Neural cell (in vitro differentiated cells): ENCODE data around the gene PPP1R11.

Experiments
- SMC3 ChIP-seq: fragments of 450-650 bp; conservative IDR thresholded peaks from 2 replicates; pipeline ENCODE4 v1.6.1; 2014; ENCODE audit warnings: antibody characterized with exemption, mild to moderate bottlenecking, moderate library complexity; ENCODE audit not compliant: poor library complexity
- TF ChIP-seq, protein P1 (sequence below): fragments of 450-650 bp; IDR thresholded peaks from 2 replicates; pipeline ENCODE4 v1.5.1; 2014; ENCODE audit warnings: antibody characterized with exemption, mild to moderate bottlenecking, moderate library complexity; ENCODE audit not compliant: poor library complexity, severe bottlenecking

- TF ChIP-seq, protein P1, sequence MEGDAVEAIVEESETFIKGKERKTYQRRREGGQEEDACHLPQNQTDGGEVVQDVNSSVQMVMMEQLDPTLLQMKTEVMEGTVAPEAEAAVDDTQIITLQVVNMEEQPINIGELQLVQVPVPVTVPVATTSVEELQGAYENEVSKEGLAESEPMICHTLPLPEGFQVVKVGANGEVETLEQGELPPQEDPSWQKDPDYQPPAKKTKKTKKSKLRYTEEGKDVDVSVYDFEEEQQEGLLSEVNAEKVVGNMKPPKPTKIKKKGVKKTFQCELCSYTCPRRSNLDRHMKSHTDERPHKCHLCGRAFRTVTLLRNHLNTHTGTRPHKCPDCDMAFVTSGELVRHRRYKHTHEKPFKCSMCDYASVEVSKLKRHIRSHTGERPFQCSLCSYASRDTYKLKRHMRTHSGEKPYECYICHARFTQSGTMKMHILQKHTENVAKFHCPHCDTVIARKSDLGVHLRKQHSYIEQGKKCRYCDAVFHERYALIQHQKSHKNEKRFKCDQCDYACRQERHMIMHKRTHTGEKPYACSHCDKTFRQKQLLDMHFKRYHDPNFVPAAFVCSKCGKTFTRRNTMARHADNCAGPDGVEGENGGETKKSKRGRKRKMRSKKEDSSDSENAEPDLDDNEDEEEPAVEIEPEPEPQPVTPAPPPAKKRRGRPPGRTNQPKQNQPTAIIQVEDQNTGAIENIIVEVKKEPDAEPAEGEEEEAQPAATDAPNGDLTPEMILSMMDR, result peak; percentile 75
- peak; percentile 69 for TF ChIP-seq SMC3
These were observed 36.2 kb downstream of the PPP1R11 start for GRCh38 chr6:30102970-30103871.
